ENCODE results near the gene FLT3LG. TPM values are rescaled to one million over a fixed set of nuclear protein-coding genes. Genes with fewer than 3 reads are reported as not detected.
A peak's percentile ranks its signal among the peaks of the same experiment; 100 is the strongest.

Gene FLT3LG
- total and polyA plus RNA-seq, 2 experiments from 2014 or later = 0.86 to 2.0 TPM

- no peaks in the 10 kb centered on the region for H3K4me1 ChIP-seq (ENCODE audit: low read depth)
- no peak for DNase-seq (ENCODE audit: low read depth in 1 of 2, low spot score in 1 of 2)
- no peak overlapping the region for H3K27ac ChIP-seq
- H3K27me3 ChIP-seq = no peaks in the 10 kb centered on the region
- no peak for TF ChIP-seq CTCF (IDR thresholded peaks at IDR 0.05; ENCODE audit: low read depth, low read length)
- H3K36me3 ChIP-seq = no peaks in the 10 kb centered on the region
- no peak overlapping the region for H3K4me3 ChIP-seq
- H3K9me3 ChIP-seq (ENCODE audit: low read depth) = no peaks in the 10 kb centered on the region
These were observed 46.8 kb downstream of the FLT3LG start for GRCh38 chr19:49520705-49521319.

GRCh38 chr19:49524812-49525455 is 50.9 kb downstream of the FLT3LG start:
- Histone ChIP-seq H3K9me3 (ENCODE audit: low read depth) (no peaks in the 10 kb centered on the region), H3K4me3 (no peak overlapping the region), H3K4me1 (ENCODE audit: low read depth) (no peaks in the 10 kb centered on the region), H3K27ac (no peak overlapping the region), H3K36me3 (no peaks in the 10 kb centered on the region), H3K27me3 (no peaks in the 10 kb centered on the region)
- DNase-seq (ENCODE audit: low read depth in 1 of 2, low spot score in 1 of 2) = no peak
- TF ChIP-seq CTCF (IDR thresholded peaks at IDR 0.05; ENCODE audit: low read depth, low read length) = no peak

- TF ChIP-seq CTCF (IDR thresholded peaks at IDR 0.05; ENCODE audit: low read depth, low read length) = no peak
- no peaks in the 10 kb centered on the region for H3K9me3 ChIP-seq (ENCODE audit: low read depth)
- no peaks in the 10 kb centered on the region for H3K36me3 ChIP-seq
- no peaks in the 10 kb centered on the region for H3K27me3 ChIP-seq
- no peak overlapping the region for H3K27ac ChIP-seq
- DNase-seq (ENCODE audit: low read depth in 1 of 2, low spot score in 1 of 2) = peak in 1 of 2 donors; percentile 74
- peaks cover 2% of the 10 kb centered on the region for H3K4me1 ChIP-seq (ENCODE audit: low read depth)
- H3K4me3 ChIP-seq = peak overlapping the region; percentile 12
These were observed 54.3 kb downstream of the FLT3LG start for GRCh38 chr19:49528211-49528771.

- no peak for DNase-seq (ENCODE audit: low read depth in 1 of 2, low spot score in 1 of 2)
- TF ChIP-seq CTCF (IDR thresholded peaks at IDR 0.05; ENCODE audit: low read depth, low read length) = no peak
- H3K4me3 ChIP-seq = no peak overlapping the region
- no peaks in the 10 kb centered on the region for H3K27me3 ChIP-seq
- no peak overlapping the region for H3K27ac ChIP-seq
- no peaks in the 10 kb centered on the region for H3K9me3 ChIP-seq (ENCODE audit: low read depth)
- H3K36me3 ChIP-seq = no peaks in the 10 kb centered on the region
- peaks cover 10% of the 10 kb centered on the region for H3K4me1 ChIP-seq (ENCODE audit: low read depth)
These were observed 56.7 kb downstream of the FLT3LG start for GRCh38 chr19:49530708-49531107.

- Histone ChIP-seq H3K27me3 (no peaks in the 10 kb centered on the region), H3K27ac (no peak overlapping the region)
These were observed 59.8 kb downstream of the FLT3LG start for GRCh38 chr19:49533551-49534488.

More at GRCh38 chr19:49533551-49534488, 59.8 kb downstream of the FLT3LG start:
- DNase-seq (ENCODE audit: low read depth in 1 of 2, low spot score in 1 of 2) = peak; percentile 74 to 84
- H3K4me3 ChIP-seq = peak overlapping the region; percentile 36
- no peaks in the 10 kb centered on the region for H3K36me3 ChIP-seq
- peak; percentile 17 for TF ChIP-seq CTCF (IDR thresholded peaks at IDR 0.05; ENCODE audit: low read depth, low read length)
- H3K9me3 ChIP-seq (ENCODE audit: low read depth) = no peaks in the 10 kb centered on the region
- peaks cover 10% of the 10 kb centered on the region for H3K4me1 ChIP-seq (ENCODE audit: low read depth)

All from cardiac muscle cell (in vitro differentiated cells and primary cell).